Panc1 (cell line): Measurements from ENCODE around the gene MAPK8.

Experiments
- POLR2AphosphoS5 ChIP-seq: IDR thresholded peaks from 2 replicates; pipeline ENCODE4 v1.6.1; 2012; ENCODE audit warnings: mild to moderate bottlenecking, low read depth, low read length, moderate library complexity
- REST ChIP-seq, 2 experiments: IDR thresholded peaks; 2 replicates each; pipeline ENCODE4 v1.6.1; 2011 to 2012; ENCODE audit warnings: low read depth in 2 of 2, control low read depth in 1 of 2, low read length in 1 of 2, mild to moderate bottlenecking in 1 of 2, moderate library complexity in 1 of 2; ENCODE audit not compliant: insufficient read depth in 1 of 2
- SIN3A ChIP-seq: IDR thresholded peaks from 2 replicates; pipeline ENCODE4 v1.6.1; 2012; ENCODE audit warnings: low read depth, mild to moderate bottlenecking, low read length, moderate library complexity, borderline replicate concordance; ENCODE audit not compliant: insufficient read depth
- TCF7L2 ChIP-seq: IDR thresholded peaks from 2 replicates; pipeline ENCODE4 v1.6.1; 2011; ENCODE audit warnings: mild to moderate bottlenecking, low read depth, low read length, inconsistent platforms
- TF ChIP-seq, protein P1 (sequence below): fragments of 450-650 bp; IDR thresholded peaks from 2 replicates; pipeline ENCODE4 v1.5.1; 2017; ENCODE audit warnings: mild to moderate bottlenecking

DNA sequence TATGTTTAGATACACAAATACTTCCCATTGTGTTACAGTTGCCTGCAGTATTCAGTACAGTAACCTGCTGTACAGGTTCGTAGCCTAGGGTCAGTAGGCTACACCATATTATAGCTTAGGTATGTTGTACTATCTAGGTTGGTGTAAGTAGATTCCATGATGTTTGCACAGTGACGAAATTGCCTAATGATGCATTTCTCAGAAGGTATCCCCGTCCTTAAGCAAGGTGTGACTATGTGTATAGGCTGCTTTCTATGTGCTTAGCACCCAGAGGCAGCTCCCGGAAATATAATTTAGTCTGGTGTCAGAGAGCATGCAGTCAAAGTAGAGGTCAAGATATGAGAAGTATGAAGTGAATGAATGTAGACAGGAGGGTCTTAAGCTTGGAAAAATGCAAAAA, 9.8 kb downstream of the MAPK8 start:
- TF ChIP-seq, protein P1, sequence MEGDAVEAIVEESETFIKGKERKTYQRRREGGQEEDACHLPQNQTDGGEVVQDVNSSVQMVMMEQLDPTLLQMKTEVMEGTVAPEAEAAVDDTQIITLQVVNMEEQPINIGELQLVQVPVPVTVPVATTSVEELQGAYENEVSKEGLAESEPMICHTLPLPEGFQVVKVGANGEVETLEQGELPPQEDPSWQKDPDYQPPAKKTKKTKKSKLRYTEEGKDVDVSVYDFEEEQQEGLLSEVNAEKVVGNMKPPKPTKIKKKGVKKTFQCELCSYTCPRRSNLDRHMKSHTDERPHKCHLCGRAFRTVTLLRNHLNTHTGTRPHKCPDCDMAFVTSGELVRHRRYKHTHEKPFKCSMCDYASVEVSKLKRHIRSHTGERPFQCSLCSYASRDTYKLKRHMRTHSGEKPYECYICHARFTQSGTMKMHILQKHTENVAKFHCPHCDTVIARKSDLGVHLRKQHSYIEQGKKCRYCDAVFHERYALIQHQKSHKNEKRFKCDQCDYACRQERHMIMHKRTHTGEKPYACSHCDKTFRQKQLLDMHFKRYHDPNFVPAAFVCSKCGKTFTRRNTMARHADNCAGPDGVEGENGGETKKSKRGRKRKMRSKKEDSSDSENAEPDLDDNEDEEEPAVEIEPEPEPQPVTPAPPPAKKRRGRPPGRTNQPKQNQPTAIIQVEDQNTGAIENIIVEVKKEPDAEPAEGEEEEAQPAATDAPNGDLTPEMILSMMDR = no peak
- no peak for TF ChIP-seq POLR2AphosphoS5
- no peak for TF ChIP-seq REST (IDR thresholded peaks at IDR 0.05; ENCODE audit: insufficient read depth in 1 of 2, low read depth in 2 of 2, low read length in 1 of 2)
- no peak for TF ChIP-seq TCF7L2
- no peak for TF ChIP-seq SIN3A
